Measurements from ENCODE around the gene STYXL1.

Gene STYXL1

DNA sequence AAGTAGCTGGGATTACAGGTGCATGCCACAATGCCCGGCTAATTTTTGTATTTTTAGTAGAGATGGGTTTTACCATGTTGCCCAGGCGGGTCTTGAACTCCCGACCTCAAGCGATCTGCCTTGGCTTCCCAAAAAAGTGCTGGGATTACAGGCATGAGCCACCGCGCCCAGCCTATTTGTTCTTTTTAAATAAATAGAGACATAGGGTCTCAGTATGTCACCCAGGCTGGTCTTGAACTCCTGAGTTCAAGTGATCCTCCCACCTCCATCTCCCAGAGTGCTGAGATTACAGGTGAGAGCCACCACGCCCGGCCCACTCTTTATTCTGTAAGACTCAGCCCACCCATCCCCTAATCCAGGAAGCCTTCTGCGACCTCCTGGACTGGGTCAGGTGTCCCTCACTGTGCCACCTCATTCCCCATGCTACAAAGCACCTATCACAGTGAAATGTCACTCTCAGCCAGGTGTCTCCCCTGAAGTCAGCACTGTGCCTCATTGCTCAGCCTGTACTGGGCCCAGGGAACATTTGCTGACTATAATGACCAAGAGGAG is 56.2 kb downstream of the STYXL1 start:
- no peak for DNase-seq

DNA sequence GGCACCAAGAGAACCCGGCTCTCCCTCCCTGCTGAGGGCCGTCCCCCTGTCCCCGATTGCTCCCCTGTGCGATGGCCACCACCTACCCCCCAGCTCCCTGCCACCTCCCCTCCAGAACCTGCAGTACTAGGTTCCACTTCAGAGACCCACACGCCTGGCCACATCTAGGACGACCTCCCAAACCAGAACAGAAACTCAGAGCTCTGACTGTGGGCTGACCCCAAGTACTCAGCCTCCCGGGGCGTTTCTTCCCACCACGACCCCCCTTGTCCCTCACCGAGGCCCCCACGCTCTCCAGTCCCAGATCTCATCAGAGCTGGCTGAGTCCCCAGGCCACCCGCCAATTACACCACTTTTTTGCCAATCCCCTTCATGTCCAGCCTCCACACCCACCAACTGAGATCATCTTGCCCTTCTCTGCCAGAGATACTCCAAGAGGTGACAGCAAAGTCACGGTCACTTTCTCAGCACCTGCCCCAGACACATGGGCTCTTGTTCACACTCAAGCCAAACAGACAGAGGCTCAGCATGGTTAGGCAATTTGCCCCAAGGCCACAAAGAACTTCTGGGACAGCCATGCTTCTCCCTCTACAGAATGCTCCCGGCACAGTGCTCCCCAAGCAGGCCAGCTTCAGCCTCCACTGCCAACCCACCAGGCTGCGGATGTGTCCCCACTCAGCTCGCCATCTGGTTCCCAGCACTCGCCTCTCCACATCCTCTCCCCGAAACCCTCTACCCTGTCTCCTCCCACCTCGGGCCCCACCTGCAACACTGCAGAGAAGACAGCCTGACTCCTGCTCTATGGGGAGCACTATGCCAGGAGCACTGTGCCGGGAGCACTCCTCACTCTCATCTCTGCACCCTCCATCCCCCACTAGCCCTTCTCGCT is 58.1 kb downstream of the STYXL1 start:
- no peak for DNase-seq

DNA sequence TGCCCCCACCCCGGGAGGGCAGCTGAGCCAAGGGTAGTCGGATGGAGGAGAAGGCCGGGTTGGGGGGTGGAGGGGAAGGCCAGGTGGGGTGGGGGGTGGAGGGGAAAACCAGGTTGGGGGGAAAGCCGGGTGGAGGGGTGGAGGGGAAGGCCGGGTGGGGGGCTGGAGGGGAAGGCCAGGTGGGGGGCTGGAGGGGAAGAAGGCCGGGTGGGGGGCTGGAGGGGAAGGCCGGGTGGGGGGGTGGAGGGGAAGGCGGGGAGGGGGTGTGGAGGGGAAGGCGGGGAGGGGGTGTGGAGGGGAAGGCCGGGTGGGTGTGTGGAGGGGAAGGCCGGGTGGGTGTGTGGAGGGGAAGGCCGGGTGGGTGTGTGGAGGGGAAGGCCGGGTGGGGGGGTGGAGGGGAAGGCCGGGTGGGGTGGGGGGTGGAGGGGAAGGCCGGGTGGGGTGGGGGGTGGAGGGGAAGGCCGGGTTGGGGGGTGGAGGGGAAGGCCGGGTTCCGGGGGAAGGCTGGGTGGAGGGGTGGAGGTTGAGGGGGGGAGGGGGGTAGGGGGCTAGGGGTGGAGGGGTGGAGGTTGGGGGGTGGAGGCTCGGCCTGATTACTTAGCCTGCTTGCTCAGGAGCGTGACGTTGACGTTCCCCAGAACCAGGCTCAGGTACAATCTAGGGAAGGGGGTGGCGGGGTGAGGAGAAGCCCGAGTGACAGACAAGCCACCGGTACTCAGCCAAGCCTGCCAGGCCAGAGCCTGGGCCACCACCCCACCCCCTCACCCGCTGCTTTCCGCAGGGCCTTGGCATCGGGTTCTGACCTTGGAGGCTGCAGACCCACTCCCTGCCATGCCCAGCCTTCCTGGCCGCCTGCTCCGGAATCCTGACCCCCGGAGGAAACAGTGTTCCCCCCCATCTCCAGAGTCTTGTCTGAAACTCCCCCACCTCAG is 59.0 kb downstream of the STYXL1 start:
- no peak for DNase-seq

DNA sequence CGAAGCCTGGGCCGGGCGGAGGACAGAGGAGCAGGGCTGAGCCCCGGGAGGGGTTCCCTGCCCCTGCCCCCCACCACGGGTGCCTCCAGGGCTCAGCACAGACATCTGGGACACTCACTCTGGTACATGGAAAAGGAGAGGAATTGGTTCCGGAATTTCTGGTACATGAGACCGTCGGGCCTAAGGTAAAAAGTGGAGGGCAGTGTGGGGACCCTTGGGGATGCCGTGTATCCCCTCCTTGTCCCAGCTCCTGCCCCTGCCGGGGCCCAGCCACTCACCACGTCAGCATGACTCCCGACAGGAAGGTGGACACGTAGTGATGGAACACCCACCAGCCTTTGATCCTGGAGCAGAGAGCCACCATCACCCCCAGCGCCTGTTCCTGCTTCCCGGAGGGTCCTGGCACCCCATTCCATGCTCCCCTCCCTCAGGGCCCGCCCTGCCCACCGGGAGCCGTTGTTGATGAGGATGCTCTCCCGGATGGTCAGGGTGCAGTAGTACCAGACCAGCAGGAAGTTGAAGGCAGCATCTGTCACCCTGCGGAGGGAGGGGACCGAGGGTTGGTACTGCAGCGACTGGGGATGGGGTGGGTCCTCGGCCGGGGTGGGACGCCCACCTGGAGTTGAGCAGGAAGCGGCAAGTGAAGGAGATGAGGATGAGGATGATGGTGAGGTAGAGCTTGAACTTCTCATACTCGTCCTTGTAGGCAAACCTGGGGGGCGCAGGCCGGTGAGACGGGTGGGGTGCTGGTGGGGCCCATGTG is 59.8 kb downstream of the STYXL1 start:
- DNase-seq: no peak

DNA sequence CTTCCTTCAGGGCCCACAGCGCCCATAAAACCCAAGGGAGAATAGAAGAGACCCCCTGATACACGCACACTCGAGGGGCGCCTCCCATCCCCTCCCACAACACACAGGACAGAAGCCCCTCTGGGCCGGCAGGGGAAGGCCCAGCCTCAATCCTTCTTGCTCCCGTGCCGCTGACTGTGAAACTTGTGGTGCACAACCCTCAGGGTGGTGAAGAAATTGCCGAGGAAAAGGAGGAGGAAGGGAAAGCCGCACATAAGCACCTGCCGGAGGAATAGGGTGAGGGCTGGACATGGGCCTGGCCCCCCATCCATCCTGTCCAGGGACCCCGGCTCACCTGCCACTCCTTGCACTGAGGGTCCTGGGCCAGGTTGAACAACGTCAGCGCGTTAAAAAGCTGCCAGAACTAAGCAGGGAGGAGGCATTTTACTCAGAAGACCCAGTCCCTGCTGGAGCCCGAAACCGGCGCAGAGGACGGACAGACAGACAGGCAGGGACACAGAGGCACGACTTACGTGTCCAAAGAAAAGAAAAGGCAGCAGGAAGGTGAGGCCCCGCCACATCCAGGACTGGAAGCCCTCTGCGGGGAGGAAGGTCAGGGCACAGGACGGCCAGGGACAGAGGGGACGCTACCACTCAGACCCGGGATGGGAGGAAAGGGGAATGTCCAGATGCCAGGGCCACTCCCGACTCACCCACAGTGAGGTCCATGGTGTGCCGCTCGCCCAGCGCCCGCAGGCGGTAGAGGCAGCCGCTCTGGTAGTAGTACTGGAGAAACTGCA is 60.6 kb downstream of the STYXL1 start:
- no peak for DNase-seq

DNA sequence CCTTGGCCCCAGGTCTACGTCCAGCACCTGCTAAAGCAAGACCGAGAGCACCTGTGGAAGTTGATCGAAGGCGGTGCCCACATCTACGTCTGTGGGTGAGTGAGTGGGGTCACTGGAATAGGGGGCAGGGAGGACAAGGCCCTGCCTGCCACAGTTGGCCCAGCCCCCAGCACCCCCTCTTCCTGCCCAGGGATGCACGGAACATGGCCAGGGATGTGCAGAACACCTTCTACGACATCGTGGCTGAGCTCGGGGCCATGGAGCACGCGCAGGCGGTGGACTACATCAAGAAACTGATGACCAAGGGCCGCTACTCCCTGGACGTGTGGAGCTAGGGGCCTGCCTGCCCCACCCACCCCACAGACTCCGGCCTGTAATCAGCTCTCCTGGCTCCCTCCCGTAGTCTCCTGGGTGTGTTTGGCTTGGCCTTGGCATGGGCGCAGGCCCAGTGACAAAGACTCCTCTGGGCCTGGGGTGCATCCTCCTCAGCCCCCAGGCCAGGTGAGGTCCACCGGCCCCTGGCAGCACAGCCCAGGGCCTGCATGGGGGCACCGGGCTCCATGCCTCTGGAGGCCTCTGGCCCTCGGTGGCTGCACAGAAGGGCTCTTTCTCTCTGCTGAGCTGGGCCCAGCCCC is 61.5 kb downstream of the STYXL1 start:
- DNase-seq: no peak

DNA sequence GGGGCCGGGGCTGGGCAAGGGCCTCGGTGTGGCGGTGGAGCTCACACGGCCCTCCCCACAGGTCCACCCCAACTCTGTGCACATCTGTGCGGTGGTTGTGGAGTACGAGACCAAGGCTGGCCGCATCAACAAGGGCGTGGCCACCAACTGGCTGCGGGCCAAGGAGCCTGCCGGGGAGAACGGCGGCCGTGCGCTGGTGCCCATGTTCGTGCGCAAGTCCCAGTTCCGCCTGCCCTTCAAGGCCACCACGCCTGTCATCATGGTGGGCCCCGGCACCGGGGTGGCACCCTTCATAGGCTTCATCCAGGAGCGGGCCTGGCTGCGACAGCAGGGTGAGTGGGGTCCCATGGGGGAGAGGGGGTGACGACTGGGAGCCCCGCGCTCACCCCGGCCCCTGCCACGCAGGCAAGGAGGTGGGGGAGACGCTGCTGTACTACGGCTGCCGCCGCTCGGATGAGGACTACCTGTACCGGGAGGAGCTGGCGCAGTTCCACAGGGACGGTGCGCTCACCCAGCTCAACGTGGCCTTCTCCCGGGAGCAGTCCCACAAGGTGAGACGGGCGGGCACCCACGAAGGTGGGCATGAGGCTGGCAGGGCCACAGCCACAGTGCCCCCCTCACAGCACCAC is 62.2 kb downstream of the STYXL1 start:
- no peak for DNase-seq

DNA sequence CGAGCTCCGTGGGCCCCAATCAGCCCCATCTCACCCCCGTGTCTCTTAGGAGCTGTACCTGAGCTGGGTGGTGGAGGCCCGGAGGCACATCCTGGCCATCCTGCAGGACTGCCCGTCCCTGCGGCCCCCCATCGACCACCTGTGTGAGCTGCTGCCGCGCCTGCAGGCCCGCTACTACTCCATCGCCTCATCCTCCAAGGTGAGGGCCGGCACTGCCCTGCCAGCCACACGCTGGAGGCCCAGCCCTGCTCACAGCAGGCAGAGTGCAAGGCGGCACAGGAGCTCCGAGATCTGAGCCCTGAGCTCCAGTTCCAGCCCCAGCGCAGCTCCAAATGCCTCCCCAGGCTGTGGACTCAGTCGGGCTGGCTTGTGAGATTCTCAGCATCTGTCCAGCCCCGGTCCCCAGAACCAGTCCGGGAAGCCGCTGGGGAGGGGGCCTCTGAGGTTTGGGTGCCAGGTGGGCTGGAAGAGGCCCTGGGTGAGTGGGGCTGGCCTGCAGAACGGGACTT is 62.7 kb downstream of the STYXL1 start:
- DNase-seq: no peak

DNA sequence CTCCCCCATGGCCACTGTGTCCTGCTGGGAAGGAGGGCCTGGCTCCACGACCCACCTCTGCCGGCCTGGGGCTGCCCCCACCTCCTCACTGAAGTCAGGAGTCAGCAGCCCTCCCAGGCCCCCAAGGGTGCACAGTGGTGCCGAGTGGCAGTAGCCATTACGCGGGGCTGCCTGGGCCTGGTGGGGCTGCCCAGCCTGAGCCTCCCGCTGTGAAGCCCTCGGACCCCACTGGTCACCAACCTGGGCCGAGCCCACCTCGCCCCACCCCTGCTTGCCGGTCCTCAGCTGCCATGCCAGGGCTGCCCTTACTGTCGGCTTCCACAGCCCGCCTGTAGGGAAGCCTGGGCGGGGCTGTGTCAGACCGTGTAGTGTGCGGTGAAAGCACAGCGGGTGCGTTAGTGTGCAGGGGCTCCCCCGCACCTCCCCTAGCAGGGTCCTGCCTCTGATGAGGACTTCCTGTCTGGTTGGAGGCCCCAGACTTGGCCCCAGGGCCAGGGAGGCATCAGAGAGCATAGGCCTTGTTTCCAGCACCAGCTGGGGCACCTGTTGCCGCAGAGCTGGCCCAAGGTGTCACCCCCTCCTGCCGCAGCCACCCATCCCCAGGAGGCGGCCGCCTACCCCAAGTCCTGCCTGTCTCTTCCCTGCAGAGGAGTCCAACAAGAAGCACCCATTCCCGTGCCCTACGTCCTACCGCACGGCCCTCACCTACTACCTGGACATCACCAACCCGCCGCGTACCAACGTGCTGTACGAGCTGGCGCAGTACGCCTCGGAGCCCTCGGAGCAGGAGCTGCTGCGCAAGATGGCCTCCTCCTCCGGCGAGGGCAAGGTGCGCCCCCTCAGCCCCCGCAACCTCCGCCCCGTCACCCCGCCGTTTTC is 63.4 kb downstream of the STYXL1 start:
- DNase-seq: no peak

DNA sequence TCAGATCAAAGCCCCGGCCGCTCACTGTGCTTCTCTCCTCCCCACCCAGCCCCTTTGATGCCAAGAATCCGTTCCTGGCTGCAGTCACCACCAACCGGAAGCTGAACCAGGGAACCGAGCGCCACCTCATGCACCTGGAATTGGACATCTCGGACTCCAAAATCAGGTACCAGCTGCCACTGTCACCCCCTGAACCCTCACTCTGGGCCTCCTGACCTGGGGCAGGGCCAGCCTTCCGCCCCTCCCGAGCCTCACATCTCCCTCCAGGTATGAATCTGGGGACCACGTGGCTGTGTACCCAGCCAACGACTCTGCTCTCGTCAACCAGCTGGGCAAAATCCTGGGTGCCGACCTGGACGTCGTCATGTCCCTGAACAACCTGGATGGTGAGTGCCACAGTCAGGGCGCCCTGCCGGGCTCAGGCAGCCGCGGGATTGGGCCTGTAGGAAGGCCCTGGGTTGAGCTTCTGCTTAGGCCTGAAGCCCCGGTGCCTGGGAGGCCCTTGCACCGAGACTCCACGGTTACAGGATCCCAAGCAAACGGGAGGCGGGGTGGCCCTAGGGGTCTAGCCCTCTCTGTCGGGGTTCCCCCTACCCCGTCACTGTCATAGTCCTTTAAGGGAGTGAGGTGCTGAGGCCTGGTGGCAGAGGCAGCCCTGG is 64.2 kb downstream of the STYXL1 start:
- no peak for DNase-seq

DNA sequence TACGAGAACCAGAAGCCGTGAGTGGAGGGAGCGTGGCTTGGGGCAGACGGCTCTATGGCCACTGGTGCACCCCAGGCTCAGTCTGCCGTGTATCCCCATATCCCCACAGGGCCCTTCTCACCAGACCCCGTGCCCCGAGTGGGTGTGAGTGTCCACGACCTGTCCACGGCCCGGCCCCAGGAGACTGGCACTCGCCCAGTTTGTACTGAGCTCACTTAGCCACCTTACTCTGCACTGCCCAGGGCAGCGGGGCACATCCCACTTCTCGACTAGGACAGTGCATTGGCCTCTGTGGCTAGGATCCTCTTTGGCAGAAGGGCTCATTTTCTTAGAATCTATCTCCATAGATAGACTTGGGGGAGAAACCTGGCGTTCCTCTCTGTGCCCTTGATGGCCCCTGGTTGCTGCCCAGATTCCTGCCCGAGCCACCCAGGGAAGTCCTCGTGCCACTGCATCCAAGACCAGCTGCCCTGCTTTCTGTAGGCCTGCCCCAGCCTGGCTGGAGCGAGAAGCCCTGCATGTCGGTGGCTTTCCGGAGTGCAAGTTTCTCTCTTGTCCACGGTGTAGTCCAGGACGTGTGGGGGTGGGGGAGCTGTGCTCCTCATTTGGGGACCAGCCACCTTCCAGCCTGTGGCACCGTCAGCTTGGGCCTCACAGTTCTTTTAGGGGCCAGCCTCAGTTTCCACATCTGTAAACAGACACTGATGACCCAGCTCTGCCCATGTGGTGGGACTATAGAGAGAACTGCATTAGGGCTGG is 65.3 kb downstream of the STYXL1 start:
- DNase-seq: no peak

DNA sequence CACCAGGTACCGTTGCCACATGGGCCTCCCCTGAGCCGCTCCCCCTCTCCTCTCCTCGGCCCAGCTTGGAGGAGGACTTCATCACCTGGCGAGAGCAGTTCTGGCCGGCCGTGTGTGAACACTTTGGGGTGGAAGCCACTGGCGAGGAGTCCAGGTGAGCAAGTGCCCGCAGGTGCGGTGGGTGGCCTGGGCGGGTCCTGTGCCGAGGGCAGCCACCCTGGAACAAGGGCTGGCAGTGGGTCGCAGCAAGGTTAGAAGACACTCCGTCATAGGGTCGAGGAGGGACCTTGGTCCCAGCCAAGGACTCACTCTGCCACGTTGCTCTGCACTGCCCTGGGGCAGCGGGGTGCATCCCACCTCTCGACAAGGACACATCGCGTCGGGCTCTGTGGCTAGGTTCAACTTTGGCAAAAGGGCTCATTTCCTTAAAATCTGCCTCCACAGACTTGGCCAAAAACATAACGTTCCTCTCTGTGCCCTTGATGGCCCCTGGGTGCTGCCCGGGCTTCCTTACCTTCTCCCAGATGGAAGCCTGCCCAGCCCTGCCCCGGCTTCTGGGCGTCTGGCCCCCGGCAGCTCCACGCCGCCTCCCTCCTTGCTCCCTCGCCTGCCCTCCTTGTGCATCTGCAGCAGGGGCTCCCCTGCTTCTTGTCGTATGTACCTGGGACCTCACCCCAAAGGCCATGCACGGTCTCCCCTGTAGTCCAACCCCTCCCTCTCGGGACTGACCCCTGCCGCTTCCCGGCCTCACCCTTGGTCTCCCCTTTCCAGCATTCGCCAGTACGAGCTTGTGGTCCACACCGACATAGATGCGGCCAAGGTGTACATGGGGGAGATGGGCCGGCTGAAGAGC is 66.1 kb downstream of the STYXL1 start:
- DNase-seq: no peak

DNA sequence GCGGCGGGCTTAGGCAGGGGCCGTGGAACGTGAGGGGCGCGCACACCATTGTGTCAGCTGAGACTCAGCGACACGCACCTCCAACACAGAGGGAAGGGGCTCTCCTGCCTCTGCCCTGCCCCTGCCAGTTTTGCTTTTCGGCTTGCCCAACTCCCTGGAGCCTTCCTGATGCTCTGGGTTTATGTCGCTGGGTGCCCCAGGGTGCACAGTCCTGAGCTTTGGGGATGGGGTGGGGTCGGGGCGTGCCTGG is 66.7 kb downstream of the STYXL1 start:
- DNase-seq: no peak

DNA sequence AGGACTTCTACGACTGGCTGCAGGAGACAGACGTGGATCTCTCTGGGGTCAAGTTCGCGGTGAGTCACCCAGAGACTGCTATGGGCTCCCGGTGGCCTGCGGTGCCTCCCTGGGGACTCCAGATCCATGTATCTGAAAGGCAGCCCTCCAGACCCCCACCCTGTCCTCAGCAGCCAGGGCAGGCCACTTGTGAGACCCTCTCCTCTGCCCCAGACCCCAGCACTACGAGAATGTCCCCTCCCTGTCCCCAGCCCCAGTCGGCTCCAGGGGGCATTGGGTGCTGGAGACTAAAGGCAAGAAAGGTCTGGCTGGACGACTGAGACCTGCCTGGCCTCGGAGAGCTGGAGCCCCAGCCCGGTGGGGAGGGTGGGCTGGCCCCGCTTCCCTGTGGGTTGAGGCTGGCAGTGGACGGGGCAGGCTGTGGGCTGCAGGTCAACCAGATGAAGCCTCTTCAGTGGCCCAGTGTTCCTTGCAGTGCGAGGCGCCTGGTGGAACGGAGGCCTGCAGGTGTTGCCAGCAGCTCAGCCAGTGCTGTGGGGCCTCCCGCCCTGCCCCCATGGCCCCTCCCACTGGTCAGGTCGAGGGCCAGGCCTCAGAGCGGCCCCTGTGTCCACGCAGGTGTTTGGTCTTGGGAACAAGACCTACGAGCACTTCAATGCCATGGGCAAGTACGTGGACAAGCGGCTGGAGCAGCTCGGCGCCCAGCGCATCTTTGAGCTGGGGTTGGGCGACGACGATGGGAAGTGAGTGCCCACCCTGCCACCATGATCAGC is 67.2 kb downstream of the STYXL1 start:
- DNase-seq: no peak

DNA sequence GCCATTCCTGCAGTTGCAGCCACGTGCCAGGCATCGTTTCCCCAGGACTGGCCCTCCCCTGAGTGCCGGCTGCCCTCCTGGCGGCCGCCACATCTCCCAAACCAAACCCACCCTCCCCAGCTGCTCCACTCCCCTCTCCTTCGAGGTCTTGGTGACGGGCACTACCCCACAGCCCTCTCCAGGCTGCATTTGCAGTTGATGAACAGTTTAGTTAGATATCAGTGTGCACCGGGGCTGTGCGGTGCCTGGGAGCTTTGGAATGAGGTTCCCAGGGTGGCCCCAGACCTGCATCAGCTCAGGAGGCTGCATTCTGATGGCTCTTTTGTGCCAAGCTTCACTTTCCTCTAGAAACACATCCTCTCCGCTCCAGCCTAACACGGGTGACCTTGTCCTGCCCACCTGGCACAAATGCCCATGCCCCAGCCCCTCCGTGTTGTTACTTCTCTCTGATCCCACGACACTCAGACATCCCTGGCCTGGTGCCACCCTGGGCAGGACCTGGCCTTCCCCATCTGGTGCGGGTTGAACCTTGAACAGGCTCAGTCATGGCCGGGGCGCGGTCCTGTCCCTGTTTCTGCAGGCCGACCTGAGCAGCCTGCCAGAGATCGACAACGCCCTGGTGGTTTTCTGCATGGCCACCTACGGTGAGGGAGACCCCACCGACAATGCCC is 67.9 kb downstream of the STYXL1 start:
- no peak for DNase-seq

DNA sequence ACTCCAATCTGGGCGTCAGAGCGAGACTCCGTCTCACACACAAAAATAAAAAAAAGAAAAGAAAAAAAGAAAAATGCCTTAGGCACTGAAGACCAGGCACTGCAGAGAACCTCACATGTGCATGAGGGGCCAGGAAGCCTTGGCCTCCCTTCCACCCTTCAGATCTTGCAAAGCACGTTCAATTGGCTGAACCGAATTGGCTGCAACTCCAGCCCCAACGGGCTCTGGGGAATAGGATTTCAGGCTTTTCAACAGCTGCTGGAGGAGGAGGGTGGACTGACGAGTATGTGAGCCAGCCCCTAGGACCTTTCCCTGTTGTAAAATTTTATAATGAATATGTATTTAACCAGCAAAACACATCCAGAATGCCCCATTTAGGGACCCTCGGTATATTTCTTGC is 70.1 kb downstream of the STYXL1 start:
- DNase-seq: no peak

Data from fibroblast of skin of abdomen (primary cell).